Hypothalamus (tissue), 51 donors: ENCODE results near the gene ZFYVE21.
"Not testable (repeated sequence)": the region's sequence is repeated elsewhere in the genome, so short reads cannot be mapped to it uniquely, and the experiment has no call there.

Experiments
- DNase-seq, 51 donors: peaks; one replicate each; lab custom pipeline; 2025; lab: John Stamatoyannopoulos, UW

The ZFYVE21 gene

DNA sequence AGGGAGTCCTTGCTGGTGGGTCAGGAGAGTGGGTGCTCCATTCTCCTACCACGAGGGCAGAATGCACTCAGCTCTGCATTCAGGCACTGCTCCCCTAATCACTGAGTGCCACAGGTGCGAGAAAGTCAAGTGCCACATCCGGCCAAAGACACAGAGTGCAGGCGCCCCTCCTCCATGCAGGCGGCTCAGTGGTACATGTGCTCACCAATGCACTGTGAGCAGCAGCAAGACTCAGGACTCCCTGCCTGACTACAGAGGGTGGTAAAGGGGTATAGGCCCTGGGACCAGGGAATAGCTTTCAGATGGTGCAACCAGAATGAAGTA, 32.9 kb downstream of the ZFYVE21 start:
- no peak for DNase-seq

DNA sequence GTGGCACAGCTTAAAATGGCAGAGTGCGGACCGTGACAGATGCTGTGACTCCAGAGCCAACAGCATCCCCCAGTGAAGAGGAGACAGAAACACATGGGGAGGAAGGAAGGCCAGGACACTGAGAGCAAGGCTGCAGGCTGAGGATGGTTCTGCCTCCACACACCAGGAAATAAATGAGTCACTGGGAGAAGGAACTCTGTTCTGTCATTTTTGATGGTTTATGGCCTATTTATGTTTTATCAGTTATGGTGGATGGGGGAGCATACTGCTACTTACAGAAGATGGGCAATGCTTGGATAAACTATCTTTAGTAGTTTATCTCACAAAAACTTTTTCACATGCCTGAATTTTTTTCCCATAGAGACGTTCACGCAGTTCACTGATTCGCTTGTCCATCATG, 33.8 kb downstream of the ZFYVE21 start:
- DNase-seq = no peak

DNA sequence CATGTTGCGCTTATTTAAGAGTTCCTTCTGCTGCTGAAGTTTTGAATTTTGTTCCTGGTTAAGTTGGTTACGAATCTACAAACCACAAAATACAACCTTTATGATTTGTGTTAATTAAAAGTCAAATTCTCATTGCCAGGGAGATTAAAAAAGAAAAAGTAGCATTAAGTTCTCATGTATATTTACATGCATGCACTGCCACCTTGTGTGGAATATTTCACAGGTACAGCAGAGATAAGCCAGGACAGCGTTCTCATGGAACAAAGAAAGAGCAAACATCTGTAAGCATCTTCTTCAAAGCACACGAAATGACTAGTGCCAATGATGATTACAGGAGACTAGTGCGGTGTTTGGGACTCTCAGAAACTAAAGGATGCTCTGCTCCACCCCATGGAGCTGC, 34.2 kb downstream of the ZFYVE21 start:
- no peak for DNase-seq

DNA sequence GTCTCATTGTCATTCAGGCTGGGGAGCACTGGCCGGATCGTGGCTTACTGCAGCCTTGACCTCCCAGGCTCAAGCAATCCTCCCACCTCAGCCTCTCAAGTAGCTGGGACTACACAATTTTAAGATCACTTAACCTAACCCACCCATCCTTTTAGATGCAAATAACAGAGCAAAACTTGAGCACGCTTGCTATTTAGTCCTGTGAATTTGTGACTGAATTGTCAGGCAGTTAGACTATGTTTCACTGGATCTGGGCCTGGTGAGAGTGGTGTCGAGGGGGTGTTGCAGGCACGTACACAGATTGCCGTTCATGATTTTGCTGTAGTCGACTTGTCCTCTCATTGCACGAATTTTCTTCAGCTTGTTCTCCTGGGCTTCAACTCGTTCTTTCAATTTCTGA, 38.2 kb downstream of the ZFYVE21 start:
- no peak for DNase-seq

DNA sequence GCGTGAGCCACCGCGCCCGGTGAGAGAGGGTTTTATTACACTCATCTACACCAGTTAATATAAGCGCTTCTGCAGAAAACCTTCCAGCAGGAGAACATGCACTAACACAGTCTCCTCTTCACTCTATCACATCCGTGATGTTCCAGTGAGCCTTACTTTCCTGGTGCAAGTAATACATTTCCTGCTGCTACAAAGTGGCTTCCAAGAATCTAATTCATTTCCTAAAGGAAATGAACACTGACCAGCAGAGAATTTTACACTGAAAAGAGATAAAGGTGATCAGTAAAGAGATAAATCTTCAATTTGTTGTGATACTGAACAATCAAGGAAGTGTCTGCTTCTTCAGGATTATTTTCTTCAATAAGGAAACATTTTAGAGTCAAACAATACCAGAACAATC, 39.5 kb downstream of the ZFYVE21 start:
- no peak for DNase-seq

DNA sequence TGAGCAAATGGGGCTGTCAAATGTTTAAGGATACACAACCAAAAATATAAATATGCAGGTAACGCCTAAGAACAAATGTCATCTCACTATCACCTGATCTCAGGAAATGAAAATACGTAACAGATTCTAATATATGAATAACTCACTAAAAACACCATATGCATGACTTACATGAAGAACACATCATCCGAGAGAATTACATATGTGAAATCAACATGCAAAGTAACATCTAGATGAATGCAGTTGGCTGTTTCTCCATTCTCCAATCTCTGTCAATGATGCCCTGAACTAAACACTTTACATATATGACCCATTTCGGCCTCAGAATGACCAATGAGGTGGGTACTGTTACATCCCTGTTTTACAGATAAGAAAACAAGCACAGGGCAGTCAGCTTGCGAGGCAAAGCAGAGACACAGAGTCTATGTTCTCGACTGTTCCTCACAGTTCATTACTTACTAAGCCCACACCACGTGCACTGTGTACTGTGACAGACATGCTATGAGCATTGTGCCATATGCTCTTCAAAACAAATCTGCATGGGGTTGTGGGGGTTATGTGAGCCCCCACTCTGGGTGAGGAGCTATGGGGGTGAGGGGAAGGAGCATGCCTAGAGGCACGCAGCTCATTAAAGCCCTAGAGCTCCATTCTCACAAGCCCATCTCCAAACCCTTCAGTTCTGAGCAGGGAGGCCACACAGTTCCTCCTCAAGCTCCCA, 42.6 kb downstream of the ZFYVE21 start:
- no peak for DNase-seq

DNA sequence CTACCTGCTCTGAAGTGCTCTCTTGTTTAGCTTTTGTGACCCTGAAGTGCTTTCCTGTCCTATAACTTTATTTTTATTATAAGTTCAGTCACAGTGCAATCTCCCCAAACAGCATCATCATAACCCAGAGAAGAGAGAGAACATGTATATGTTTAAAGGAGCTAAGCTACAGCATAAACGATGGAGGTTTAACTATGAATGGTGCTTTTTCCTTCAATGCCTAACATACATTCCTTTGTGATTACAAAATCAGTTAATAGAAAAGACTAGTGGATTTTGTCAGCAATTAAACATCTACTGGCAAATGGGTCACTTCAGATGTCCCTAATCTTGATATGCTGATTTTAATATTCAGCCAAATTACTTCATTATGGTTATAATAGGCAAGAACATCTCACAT, 46.4 kb downstream of the ZFYVE21 start:
- DNase-seq = no peak

DNA sequence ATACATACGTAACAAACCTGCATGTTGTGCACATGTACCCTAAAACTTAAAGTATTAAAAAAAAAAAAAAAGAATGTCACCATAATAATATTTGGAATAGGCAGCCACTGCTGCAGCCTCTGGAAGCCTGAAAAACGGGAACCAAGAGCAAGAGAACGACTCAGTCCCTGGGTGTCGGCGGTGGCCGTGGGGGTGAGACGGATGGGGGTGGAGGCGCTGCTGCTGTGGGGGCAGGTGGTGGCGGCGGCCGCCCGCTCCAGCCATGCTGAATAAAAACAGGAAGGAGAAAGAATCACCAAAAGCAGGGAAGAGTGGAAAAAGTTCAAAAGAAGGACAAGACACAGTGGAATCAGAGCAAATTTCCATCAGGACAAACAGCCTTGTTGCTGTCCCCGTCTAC, 46.9 kb downstream of the ZFYVE21 start:
- no peak for DNase-seq

DNA sequence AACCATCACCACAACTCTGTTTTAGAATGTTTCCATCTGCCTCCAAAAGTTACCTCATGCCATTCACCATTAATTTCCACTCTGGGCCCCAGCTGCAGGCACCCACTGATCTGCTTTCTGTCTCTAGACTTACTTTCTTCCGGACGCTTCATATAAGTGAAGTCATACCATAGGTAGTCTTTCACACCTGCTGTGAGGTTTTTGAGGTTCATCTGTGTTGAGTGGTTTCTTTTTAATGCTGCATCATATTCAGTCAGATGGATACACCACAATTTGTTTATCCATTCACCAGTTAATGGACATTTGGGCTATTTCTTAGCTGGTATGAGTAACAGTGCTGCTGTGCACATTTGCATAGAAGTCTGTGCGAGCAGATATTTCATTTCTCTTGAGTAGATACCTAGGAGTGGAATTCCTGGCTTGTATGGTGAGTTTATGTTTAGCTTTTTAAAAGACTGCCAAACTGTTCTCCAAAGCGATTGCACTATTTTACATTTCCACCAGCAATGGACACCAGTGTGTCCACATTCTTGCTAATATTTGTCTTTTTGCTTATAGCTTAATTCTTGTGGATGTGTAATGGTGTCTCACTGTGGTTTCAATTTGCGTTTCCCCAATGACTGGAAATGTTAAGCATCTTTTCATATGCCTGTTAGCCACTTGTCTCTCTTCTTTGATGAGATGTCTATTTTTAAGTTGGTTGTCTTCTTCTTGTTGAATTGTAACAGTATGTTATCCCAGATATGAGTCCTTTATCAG, 48.3 kb downstream of the ZFYVE21 start:
- no peak for DNase-seq

DNA sequence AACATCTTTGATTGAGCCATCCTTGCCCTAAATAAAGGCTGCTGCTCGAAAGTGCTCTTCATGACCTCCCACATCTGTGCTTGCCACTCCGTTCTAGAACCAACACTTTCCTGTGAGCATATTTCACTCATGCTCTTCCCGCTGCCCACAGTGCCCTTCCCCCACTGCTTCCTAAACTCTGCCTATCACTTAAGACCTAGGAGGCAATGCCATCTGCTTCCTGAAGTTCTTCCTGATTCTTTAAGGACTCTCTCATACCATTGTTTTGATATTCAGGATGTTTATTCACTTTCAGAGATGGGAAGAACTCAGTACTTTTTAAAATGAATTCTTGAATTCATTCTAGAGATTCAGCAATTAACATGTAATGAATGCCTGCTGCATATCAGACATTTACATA, 49.9 kb downstream of the ZFYVE21 start:
- DNase-seq = no peak

DNA sequence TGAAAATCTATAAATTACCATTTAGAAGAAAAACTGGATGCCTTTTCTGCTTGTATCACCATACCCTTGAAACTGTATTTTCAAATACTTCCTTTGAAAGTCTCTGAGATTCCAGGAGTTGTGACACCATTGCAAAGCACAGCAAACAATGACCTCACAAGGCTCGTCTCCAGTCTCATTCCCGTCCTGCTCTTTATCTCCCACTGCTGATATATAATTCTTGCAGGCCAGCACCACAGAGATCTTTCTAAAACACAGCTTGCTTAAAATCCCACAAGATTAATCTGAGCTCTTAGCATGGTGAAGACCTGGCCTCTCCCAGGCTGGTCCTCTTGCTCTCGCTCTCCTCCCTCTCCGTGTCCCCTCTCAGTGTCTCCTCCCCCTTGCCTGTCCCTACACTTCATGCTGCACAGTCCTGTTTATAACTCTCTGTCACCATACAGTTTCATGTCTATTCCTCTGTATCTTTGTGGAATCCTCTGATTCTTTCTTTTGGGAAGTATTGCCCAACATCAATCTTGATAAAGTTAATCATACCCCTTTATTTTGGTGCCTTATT, 51.8 kb downstream of the ZFYVE21 start:
- no peak for DNase-seq

DNA sequence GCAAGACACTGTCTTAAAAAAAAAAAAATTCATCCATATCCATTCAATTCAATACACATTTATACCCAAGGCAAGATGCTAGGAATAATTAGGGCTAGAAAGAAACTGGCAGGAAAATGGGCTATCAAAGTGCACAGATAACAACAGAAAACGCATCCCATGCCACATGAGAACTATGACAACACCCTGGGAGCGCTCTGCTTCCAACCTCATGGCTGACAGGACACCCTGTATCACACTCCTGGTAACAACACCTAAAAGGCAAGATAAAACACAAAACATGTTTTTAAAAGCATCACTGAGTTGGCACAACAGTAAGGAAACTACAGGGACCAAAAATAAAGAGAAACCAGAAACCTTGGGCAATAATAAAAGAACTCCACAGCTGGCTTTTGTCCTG, 54.9 kb downstream of the ZFYVE21 start:
- no peak for DNase-seq

DNA sequence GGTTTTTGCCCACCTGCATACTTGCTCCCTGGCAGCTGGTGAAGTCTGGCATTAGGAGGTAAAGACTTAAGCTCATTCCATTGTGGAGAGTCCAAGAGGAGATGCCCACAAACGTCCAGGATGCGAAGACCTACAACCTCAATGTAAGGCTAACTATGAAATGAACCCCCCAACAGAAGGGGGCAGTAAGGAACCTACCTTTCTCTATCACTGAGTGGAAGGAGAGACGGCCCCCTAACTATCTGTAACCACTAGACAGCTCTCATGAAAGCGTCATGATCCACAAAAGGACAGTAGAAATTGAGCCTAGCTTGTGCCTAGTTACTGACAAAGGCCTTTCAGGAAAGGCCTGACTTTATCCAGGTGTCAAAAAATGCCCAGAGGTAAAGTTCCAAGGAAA, 55.3 kb downstream of the ZFYVE21 start:
- no peak for DNase-seq

DNA sequence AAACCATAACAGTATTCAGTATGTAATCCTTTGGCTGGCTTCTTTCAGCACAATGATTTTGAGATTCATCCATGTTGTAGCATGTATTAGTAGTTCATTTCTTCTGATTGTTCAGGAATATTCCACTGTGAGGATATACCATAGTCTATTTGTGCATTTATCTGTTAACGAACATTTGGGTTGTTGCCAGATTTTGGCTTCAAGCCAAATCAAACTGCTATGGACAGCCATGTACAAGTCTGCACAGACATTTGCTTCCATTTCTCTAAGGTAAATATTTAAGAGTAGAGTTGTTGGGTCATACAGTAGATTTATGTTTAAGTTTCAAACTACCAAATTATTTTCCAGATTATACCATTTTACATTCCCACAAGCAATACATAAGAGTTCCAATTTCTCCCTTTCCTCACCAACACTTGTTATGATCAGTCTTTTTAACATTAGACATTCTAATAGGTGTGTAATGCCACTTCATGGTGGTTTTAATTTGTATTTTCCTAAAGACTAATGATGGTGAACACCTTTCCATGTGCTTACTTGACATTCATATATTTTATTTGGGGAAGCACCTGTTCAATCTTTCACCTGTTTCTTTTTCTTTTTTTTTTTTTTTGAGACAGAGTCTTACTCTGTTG, 56.6 kb downstream of the ZFYVE21 start:
- DNase-seq = no peak

DNA sequence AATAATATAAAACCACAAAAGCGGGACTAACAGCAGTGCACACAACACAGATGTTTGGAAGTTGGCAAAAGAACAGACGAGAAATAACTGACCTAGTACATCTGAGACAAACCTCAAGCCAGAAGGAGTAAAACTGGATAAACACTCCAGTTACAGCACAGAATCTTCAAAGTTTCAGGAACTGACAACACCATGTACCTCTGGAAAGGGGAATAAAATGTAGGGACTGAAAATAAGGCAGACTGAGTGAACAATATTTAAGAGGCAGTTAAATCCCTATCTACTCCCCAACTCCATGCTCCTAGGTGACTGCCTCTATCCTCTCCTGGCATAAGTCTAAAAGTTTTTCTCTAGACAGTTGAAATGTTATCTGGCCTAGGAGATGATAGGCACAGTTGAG, 57.9 kb downstream of the ZFYVE21 start:
- no peak for DNase-seq

DNA sequence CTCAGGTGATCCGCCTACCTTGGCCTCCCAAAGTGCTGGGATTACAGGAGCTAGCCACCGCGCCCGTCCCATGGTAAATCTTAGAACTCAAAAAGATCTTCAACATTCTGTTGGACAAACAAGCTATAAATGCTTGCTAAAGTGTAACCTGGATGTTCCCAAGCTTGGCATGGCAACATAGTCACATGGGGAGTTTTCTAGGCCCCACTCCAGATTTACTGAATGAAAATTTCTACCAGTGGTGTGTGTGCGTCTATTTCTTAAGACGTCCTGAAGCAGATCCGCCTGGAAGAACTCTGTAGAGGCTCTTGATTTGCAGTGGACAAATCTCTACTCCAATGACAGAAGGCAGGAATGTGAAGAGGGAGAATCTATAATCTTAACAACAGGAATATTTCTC, 59.9 kb downstream of the ZFYVE21 start:
- peak in 13 of 51 donors; percentile 3 to 35 (median 15) for DNase-seq

DNA sequence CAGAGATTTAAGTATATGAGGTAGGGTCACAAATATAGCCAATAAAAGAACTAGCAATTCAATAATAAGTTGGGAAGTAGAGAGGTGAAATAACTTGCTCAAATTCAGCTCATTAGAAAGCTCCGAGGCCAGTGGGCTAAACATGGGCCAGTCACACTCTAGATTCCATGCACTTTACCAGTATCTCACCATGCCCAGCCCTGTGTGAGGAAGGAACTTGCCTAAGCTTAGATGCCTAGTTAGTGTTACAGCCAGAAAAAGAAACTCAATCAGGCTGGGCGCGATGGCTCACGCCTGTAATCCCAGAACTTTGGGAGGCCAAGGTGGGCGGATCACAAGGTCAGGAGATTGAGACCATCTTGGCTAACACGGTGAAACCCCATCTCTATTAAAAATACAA, 60.7 kb downstream of the ZFYVE21 start:
- DNase-seq = not testable (repeated sequence)

DNA sequence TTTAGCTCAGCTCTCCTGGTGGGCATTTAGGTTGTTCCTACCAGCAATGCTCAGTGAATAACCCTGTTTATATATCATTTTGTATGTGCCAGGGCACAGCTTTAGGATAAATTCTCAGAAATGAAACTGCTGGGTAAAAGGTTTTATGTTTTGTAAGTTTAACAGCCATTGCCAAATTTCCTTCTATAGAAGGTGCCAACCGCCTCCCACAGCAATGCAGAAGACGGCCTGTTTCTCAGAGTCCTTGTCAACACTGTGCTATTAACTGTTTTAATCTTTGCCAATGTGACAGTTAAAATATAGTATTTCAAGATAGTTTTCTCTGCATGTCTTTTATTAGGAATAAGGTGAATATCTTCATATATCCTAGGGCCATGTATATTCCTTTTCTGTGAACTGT, 66.8 kb downstream of the ZFYVE21 start:
- no peak for DNase-seq
